SK-N-MC (cell line): Measurements from ENCODE around the gene PLA2G5.

ENCODE experiments used
- EZH2 ChIP-seq: fragments of 200-600 bp; sonication (generic); IDR thresholded peaks from one replicate; pipeline ENCODE4 v1.6.1; 2017; ENCODE audit warnings: antibody characterized with exemption
- FOXP2 ChIP-seq: optimal IDR thresholded peaks from 2 replicates; pipeline ENCODE3; 2011; ENCODE audit warnings: mild to moderate bottlenecking, moderate library complexity; ENCODE audit not compliant: insufficient read depth; ENCODE audit errors: extremely low read length, control extremely low read depth
- POLR2AphosphoS5 ChIP-seq: IDR thresholded peaks from 2 replicates; pipeline ENCODE4 v1.6.1; 2012; ENCODE audit warnings: mild to moderate bottlenecking, low read depth, low read length, borderline replicate concordance

- TF ChIP-seq EZH2 (no peak), POLR2AphosphoS5 (no peak), FOXP2 (no peak)
Observed at GRCh38 chr1:20102875-20103274, 32.9 kb downstream of the PLA2G5 start.
